Trophoblast cell (in vitro differentiated cells and primary cell): ENCODE results near the gene UBR4.

Experiments
- DNase-seq, 2 donors: peaks; one replicate each; pipeline ENCODE4 v3.0.0-alpha.2; 2016
- H2AFZ ChIP-seq: 2 replicates; pipeline ENCODE4 v1.6.1; 2013; ENCODE audit warnings: low read length, moderate library complexity, mild to moderate bottlenecking; ENCODE audit not compliant: insufficient read depth, poor library complexity
- H2AK5ac ChIP-seq: 2 replicates; pipeline ENCODE4 v1.6.1; 2013; ENCODE audit warnings: mild to moderate bottlenecking, low read length
- H2BK120ac ChIP-seq: 2 replicates; pipeline ENCODE4 v1.6.1; 2013; ENCODE audit warnings: low read length, mild to moderate bottlenecking, moderate library complexity; ENCODE audit not compliant: insufficient read depth, poor library complexity
- H2BK12ac ChIP-seq: 2 replicates; pipeline ENCODE4 v1.6.1; 2013; ENCODE audit warnings: mild to moderate bottlenecking, low read length, moderate library complexity
- H2BK5ac ChIP-seq: 2 replicates; pipeline ENCODE4 v1.6.1; 2013; ENCODE audit warnings: low read length, low read depth, moderate library complexity, mild to moderate bottlenecking; ENCODE audit not compliant: poor library complexity
- H3K14ac ChIP-seq: 2 replicates; pipeline ENCODE4 v1.6.1; 2013; ENCODE audit warnings: mild to moderate bottlenecking, low read length
- H3K18ac ChIP-seq: 2 replicates; pipeline ENCODE4 v1.6.1; 2013; ENCODE audit warnings: mild to moderate bottlenecking, low read length
- H3K23ac ChIP-seq: 2 replicates; pipeline ENCODE4 v1.6.1; 2013; ENCODE audit warnings: low read length
- H3K27ac ChIP-seq: 2 replicates; pipeline ENCODE4 v1.5.1; 2013; ENCODE audit warnings: low read depth, mild to moderate bottlenecking, inconsistent platforms, low read length, moderate library complexity
- H3K27me3 ChIP-seq: 2 replicates; pipeline ENCODE4 v1.6.1; 2013; ENCODE audit warnings: inconsistent platforms, mild to moderate bottlenecking, low read length, moderate library complexity; ENCODE audit not compliant: insufficient read depth
- H3K36me3 ChIP-seq, 2 experiments: 1 replicate in 1 of 2; 2 replicates in 1 of 2; pipeline ENCODE4 v1.6.1; 2013; ENCODE audit warnings: low read length in 2 of 2, mild to moderate bottlenecking in 2 of 2, moderate library complexity in 1 of 2; ENCODE audit not compliant: insufficient read depth in 2 of 2, control insufficient read depth in 1 of 2
- H3K4ac ChIP-seq: 2 replicates; pipeline ENCODE4 v1.6.1; 2013; ENCODE audit warnings: low read depth, mild to moderate bottlenecking, low read length, moderate library complexity
- H3K4me1 ChIP-seq, 2 experiments: 1 replicate in 1 of 2; 2 replicates in 1 of 2; pipeline ENCODE4 v1.6.1; 2013; ENCODE audit warnings: low read length in 2 of 2, mild to moderate bottlenecking in 2 of 2, moderate library complexity in 1 of 2; ENCODE audit not compliant: insufficient read depth in 2 of 2, control insufficient read depth in 1 of 2
- H3K4me2 ChIP-seq: 2 replicates; pipeline ENCODE4 v1.6.1; 2013; ENCODE audit warnings: inconsistent platforms, mild to moderate bottlenecking, low read length, moderate library complexity
- H3K4me3 ChIP-seq: 2 replicates; pipeline ENCODE4 v1.5.1; 2013; ENCODE audit warnings: mild to moderate bottlenecking, low read depth, low read length, inconsistent platforms
- H3K79me1 ChIP-seq: one replicate; pipeline ENCODE4 v1.6.1; 2013; ENCODE audit warnings: low read length
- H3K79me2 ChIP-seq: 2 replicates; pipeline ENCODE4 v1.6.1; 2013; ENCODE audit warnings: low read length, mild to moderate bottlenecking; ENCODE audit not compliant: control insufficient read depth, insufficient read depth, poor library complexity
- H3K9ac ChIP-seq: 2 replicates; pipeline ENCODE4 v1.6.1; 2013; ENCODE audit warnings: mild to moderate bottlenecking, low read length
- H3K9me3 ChIP-seq: 2 replicates; pipeline ENCODE4 v1.6.1; 2013; ENCODE audit warnings: low read depth, mild to moderate bottlenecking, control low read depth, inconsistent platforms, low read length; ENCODE audit not compliant: insufficient read depth
- H4K12ac ChIP-seq: 2 replicates; pipeline ENCODE4 v1.6.1; 2013; ENCODE audit warnings: low read depth, mild to moderate bottlenecking, low read length, moderate library complexity
- H4K8ac ChIP-seq: 2 replicates; pipeline ENCODE4 v1.6.1; 2013; ENCODE audit warnings: low read depth, mild to moderate bottlenecking, low read length, moderate library complexity
- H4K91ac ChIP-seq: one replicate; pipeline ENCODE4 v1.6.1; 2013; ENCODE audit warnings: low read depth, mild to moderate bottlenecking, low read length, moderate library complexity
- WGBS: extraction: QIAGEN DNeasy Blood & Tissue Kit; methylation state at CpG from one replicate; pipeline ENCODE4 v1.1.7; 2013; ENCODE audit warnings: missing lambda C conversion rate; ENCODE audit not compliant: insufficient read length, insufficient coverage; ENCODE audit errors: extremely low coverage; 5-methylcytosine and 5-hydroxymethylcytosine counted together

Gene UBR4

GRCh38 chr1:19100028-19100427 is 110.0 kb downstream of the UBR4 start:
- Histone ChIP-seq H2BK12ac (no peak overlapping the region), H3K36me3 (peaks cover 52 to 84% of the 10 kb centered on the region in 2 experiments), H3K27me3 (no peaks in the 10 kb centered on the region), H4K12ac (no peak overlapping the region), H2BK120ac (no peak overlapping the region), H3K4me1 (no peaks in the 10 kb centered on the region), H2AK5ac (no peak overlapping the region), H3K79me2 (no peaks in the 10 kb centered on the region), H3K23ac (no peak overlapping the region), H4K91ac (no peak overlapping the region), H3K9me3 (no peaks in the 10 kb centered on the region), H2BK5ac (no peak overlapping the region), H2AFZ (no peak overlapping the region), H4K8ac (no peak overlapping the region), H3K27ac (no peak overlapping the region), H3K9ac (no peak overlapping the region), H3K4me2 (no peak overlapping the region), H3K4me3 (no peak overlapping the region), H3K79me1 (no peaks in the 10 kb centered on the region), H3K18ac (no peak overlapping the region), H3K4ac (no peak overlapping the region), H3K14ac (no peak overlapping the region)
- no CpG with 5 or more reads among the region's 5 CpGs for WGBS
- no peak for DNase-seq

- Histone ChIP-seq H4K8ac (no peak overlapping the region), H3K79me1 (no peaks in the 10 kb centered on the region), H3K27ac (no peak overlapping the region), H3K23ac (no peak overlapping the region), H3K9ac (no peak overlapping the region), H3K36me3 (peaks cover 55 to 88% of the 10 kb centered on the region in 2 experiments), H3K18ac (no peak overlapping the region), H3K4me3 (no peak overlapping the region), H3K79me2 (no peaks in the 10 kb centered on the region), H4K12ac (no peak overlapping the region), H4K91ac (no peak overlapping the region), H2BK5ac (no peak overlapping the region), H3K14ac (no peak overlapping the region), H3K9me3 (no peaks in the 10 kb centered on the region), H2AK5ac (no peak overlapping the region), H3K4ac (no peak overlapping the region), H2BK120ac (no peak overlapping the region), H3K27me3 (no peaks in the 10 kb centered on the region), H3K4me1 (no peaks in the 10 kb centered on the region), H3K4me2 (no peak overlapping the region), H2BK12ac (no peak overlapping the region), H2AFZ (no peak overlapping the region)
- DNase-seq: no peak
- no CpG with 5 or more reads among the region's 5 CpGs for WGBS
Observed at GRCh38 chr1:19096990-19097389, 113.1 kb downstream of the UBR4 start.

- H3K27ac ChIP-seq: no peak overlapping the region
- H2AFZ ChIP-seq: no peak overlapping the region
- no peak overlapping the region for H3K4me3 ChIP-seq
- no peak overlapping the region for H4K8ac ChIP-seq
- WGBS: no CpG with 5 or more reads among the region's 7 CpGs
- no peak overlapping the region for H4K91ac ChIP-seq
- H3K4me2 ChIP-seq: no peak overlapping the region
- no peak overlapping the region for H2BK5ac ChIP-seq
- H3K18ac ChIP-seq: no peak overlapping the region
- H4K12ac ChIP-seq: no peak overlapping the region
- H3K4me1 ChIP-seq: no peaks in the 10 kb centered on the region
- H3K23ac ChIP-seq: no peak overlapping the region
- peaks cover 53 to 83% of the 10 kb centered on the region in 2 experiments for H3K36me3 ChIP-seq
- no peaks in the 10 kb centered on the region for H3K79me2 ChIP-seq
- H3K4ac ChIP-seq: no peak overlapping the region
- H2BK120ac ChIP-seq: no peak overlapping the region
- no peak overlapping the region for H2BK12ac ChIP-seq
- H3K9ac ChIP-seq: no peak overlapping the region
- peak; percentile 9 to 50 for DNase-seq
- H3K14ac ChIP-seq: no peak overlapping the region
- no peaks in the 10 kb centered on the region for H3K9me3 ChIP-seq
- no peaks in the 10 kb centered on the region for H3K79me1 ChIP-seq
- H2AK5ac ChIP-seq: no peak overlapping the region
- H3K27me3 ChIP-seq: no peaks in the 10 kb centered on the region
Observed at GRCh38 chr1:19096036-19096833, 113.8 kb downstream of the UBR4 start.

DNA sequence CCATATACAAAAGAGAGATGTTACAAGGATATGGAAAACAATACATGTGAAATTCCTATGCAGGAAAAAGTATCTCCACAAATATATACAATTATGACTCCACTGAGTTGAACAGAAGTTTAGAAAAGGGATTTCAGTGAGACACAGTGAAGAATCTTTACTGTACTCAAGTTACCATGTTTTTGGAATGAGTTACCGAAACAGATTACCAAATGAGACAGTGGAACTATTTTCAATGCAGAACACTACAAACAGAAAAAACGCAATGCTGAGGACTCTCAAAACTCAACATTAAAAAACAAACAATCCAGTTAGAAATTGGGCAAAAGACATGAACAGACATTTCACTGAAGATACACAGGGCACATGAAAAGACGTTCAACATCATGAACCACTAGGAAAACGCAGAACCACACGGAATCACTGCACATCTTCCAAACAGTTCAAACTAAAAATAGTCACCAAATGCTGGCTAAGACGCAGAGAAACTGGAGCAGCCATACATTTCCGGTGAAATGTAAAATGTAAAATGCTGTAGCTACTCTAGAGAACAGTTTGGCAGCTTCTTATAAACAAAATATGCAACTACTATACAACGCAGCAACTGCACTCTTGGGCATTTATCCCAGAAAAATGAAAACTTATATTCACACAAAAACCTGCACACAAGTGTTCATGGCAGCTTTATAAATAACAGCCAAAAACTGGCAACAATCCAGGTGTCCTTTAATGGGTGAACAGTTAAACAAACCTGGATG is 118.7 kb downstream of the UBR4 start:
- no CpG with 5 or more reads among the region's 8 CpGs for WGBS
- Histone ChIP-seq H4K91ac (no peak overlapping the region), H3K9ac (no peak overlapping the region), H3K23ac (no peak overlapping the region), H2AK5ac (no peak overlapping the region), H3K4ac (no peak overlapping the region), H3K9me3 (no peaks in the 10 kb centered on the region), H3K14ac (no peak overlapping the region), H3K79me2 (no peaks in the 10 kb centered on the region), H4K8ac (no peak overlapping the region), H2AFZ (no peak overlapping the region), H3K79me1 (no peaks in the 10 kb centered on the region), H2BK120ac (no peak overlapping the region), H4K12ac (no peak overlapping the region), H3K4me1 (no peaks in the 10 kb centered on the region), H3K27ac (no peak overlapping the region), H3K27me3 (no peaks in the 10 kb centered on the region), H3K4me3 (no peak overlapping the region), H3K36me3 (peaks cover 63 to 89% of the 10 kb centered on the region in 2 experiments), H3K18ac (no peak overlapping the region), H2BK5ac (no peak overlapping the region), H2BK12ac (no peak overlapping the region), H3K4me2 (no peak overlapping the region)
- DNase-seq: no peak
